HTERT RPE-1 (cell line): ENCODE results near the gene PLPPR1.

ENCODE experiments used
- in situ Hi-C: fragments of 300-500 bp; cut with MboI; formaldehyde crosslinking; loops from 4 replicates; pipeline ENCODE4 v1.14.3; 2020; ENCODE audit warnings: low sequenced_read_pairs

PLPPR1 gene

GRCh38 chr9:101028346-101029314, at the start of gene PLPPR1:
PLPPR1 (plus strand) TSS chr9:101028727.
- in situ Hi-C loops: no loop called here

- in situ Hi-C loops: no loop called here
Measured at GRCh38 chr9:100989731-100990130, 38.8 kb upstream of the PLPPR1 start.

GRCh38 chr9:100990605-100991381, 37.7 kb upstream of the PLPPR1 start:
- in situ Hi-C loops: no loop called here

GRCh38 chr9:100992632-100993031, 35.9 kb upstream of the PLPPR1 start:
- in situ Hi-C loops: no loop called here

- in situ Hi-C loops: no loop called here
Measured at GRCh38 chr9:100999906-101000544, 28.5 kb upstream of the PLPPR1 start.

GRCh38 chr9:101005246-101005645, 23.3 kb upstream of the PLPPR1 start:
- in situ Hi-C loops: no loop called here

GRCh38 chr9:101014566-101014965, 14.0 kb upstream of the PLPPR1 start:
- in situ Hi-C loops: no loop called here

- in situ Hi-C loops: no loop called here
Measured at GRCh38 chr9:101018467-101018866, 10.1 kb upstream of the PLPPR1 start.

- in situ Hi-C loops: no loop called here
Measured at GRCh38 chr9:101022704-101023103, 5.8 kb upstream of the PLPPR1 start.

- in situ Hi-C loops: no loop called here
Measured at GRCh38 chr9:101025940-101026339, 2.6 kb upstream of the PLPPR1 start.

- in situ Hi-C loops: no loop called here
Measured at GRCh38 chr9:101026824-101027223, 1.7 kb upstream of the PLPPR1 start.

- in situ Hi-C loops: no loop called here
Measured at GRCh38 chr9:101027236-101027635, 1.3 kb upstream of the PLPPR1 start.

- in situ Hi-C loops: no loop called here
Measured at GRCh38 chr9:101027733-101028345, 688 bp upstream of the PLPPR1 start.

GRCh38 chr9:101029315-101030085, 973 bp downstream of the PLPPR1 start:
- in situ Hi-C loops: no loop called here

GRCh38 chr9:101030086-101030391, 1.5 kb downstream of the PLPPR1 start:
- in situ Hi-C loops: no loop called here

- in situ Hi-C loops: no loop called here
Measured at GRCh38 chr9:101032426-101032825, 3.9 kb downstream of the PLPPR1 start.

- in situ Hi-C loops: no loop called here
Measured at GRCh38 chr9:101034222-101034621, 5.7 kb downstream of the PLPPR1 start.

GRCh38 chr9:101035098-101035497, 6.6 kb downstream of the PLPPR1 start:
- in situ Hi-C loops: no loop called here

GRCh38 chr9:101037430-101037829, 8.9 kb downstream of the PLPPR1 start:
- in situ Hi-C loops: no loop called here

GRCh38 chr9:101038488-101038887, 10.0 kb downstream of the PLPPR1 start:
- in situ Hi-C loops: no loop called here
